Subcutaneous abdominal adipose tissue (tissue), 5 donors: ENCODE measurements around the gene PEF1.
A peak's percentile ranks its signal among the peaks of the same experiment; 100 is the strongest.

Source experiments
- H3K27ac ChIP-seq: one replicate; pipeline ENCODE4 v1.7.0; 2013; ENCODE audit warnings: low read depth, mild to moderate bottlenecking, inconsistent platforms, low read length, moderate library complexity
- H3K27me3 ChIP-seq, 5 donors: one replicate each; pipeline ENCODE4 v1.7.0; 2013; ENCODE audit warnings: low read length in 5 of 5, inconsistent platforms in 1 of 5; ENCODE audit not compliant: control insufficient read depth in 5 of 5, insufficient read depth in 4 of 5
- H3K36me3 ChIP-seq, 5 donors: one replicate each; pipeline ENCODE4 v1.7.0; 2013; ENCODE audit warnings: low read length in 5 of 5; ENCODE audit not compliant: control insufficient read depth in 5 of 5, insufficient read depth in 5 of 5
- H3K4me1 ChIP-seq, 5 donors: one replicate each; pipeline ENCODE4 v1.7.0; 2013; ENCODE audit warnings: low read length in 5 of 5, mild to moderate bottlenecking in 3 of 5, moderate library complexity in 1 of 5; ENCODE audit not compliant: control insufficient read depth in 5 of 5, insufficient read depth in 5 of 5
- H3K4me3 ChIP-seq, 5 donors: one replicate each; pipeline ENCODE4 v1.7.0; 2013; ENCODE audit warnings: low read length in 5 of 5, low read depth in 1 of 5
- H3K9ac ChIP-seq, 5 donors: one replicate each; pipeline ENCODE4 v1.7.0; 2013; ENCODE audit warnings: low read length in 5 of 5, mild to moderate bottlenecking in 4 of 5, moderate library complexity in 3 of 5
- H3K9me3 ChIP-seq, 5 donors: one replicate each; pipeline ENCODE4 v1.7.0; 2013; ENCODE audit warnings: low read length in 5 of 5; ENCODE audit not compliant: control insufficient read depth in 5 of 5
- donor health status: healthy.
- donor health status: healthy.
- donor health status: healthy.
- donor health status: healthy.
- donor health status: healthy.

The PEF1 gene

DNA sequence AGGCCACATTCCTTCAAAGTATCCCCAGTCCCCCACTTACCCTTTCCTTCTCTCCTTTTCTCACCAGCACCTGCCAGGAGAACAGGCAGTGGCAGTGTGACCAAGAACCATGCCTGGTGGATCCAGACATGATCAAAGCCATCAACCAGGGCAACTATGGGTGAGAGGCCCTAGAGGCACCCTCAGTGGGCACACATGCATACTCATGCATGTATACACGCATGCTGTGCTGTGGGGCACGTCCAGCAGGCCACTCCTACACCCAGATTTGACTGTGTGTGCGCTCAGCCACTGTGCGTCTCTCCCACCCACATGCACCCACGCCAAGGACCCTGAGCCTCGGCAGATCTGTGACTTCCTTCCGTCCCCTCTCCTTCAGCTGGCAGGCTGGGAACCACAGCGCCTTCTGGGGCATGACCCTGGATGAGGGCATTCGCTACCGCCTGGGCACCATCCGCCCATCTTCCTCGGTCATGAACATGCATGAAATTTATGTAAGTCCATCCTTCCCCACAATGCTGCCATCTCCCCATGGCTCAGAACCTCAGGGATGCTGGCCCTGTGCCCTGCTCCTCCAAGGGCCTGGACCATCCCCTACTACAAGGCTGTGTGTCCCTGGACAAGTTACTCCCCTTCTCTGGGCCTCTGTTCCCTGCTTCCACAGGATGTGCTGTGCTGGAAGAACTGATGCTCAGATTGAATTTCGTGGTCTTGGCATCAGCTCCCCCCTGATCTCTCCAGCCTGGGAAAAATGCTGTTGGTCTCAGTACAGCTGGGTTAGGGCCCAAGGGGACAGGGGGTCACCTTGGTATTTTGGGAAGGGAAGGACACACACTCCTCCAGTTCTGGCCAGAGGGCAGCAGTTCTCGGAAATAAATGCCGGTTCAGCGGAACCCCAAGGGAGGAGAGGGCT, 61.3 kb downstream of the PEF1 start:
- H3K9ac ChIP-seq, result peak overlapping the region in 4 of 5 donors; percentile 10 to 66 (median 32)
- H3K27ac ChIP-seq, result peak overlapping the region; percentile 84
- no peaks in the 10 kb centered on the region for H3K27me3 ChIP-seq
- H3K4me1 ChIP-seq, result peaks cover 28 to 95% (median 89%) of the 10 kb centered on the region in 5 donors
- no peaks in the 10 kb centered on the region for H3K9me3 ChIP-seq
- peaks cover 0 to 33% (median 26%) of the 10 kb centered on the region in 5 donors for H3K36me3 ChIP-seq
- H3K4me3 ChIP-seq, result peak overlapping the region in 2 of 5 donors; percentile 4 to 29

DNA sequence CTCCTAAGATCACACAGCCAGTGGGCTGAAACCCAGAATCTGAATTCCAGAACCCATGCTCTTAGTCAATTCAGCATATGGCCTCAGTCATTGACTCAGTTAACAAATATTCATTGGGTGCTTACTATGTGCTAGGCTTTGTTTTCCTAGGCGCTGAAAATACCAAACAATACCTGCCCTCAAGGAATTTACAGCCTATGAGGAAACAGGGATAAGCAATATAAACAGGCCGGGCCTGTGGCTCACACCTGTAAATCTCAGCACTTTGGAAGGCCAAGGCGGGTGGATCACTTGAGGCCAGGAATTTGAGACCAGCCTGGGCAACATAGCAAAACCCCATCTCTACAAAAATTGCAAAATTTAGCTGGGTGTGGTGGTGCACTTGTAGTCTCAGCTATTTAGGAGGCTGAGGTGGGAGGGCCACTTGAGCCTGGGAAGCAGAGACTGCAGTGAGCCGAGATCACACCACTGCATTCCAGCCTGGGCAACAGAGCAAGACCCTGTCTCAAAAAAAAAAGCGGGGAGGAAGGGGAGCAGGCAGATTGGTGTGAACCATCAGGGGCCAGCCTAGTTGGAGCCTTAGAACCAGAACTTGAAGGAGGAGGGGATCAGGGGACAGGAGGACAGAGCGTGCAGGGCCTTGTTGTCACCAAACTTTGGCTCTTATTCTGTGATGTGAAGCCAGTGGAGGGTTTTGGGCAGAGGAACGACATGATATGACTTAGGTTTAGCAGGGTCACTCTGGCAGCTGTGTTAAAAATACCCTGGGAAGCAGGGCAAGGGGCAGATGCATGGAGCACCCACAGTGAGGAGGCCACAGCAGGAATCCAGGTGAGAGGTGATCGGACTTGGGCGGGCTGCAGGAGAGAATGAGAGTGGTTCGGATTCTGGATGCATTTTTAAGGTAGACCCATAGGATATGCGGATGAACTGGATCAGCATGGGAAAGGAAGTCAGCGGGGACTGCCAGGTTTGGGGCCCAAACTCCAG, 62.6 kb downstream of the PEF1 start:
- Histone ChIP-seq H3K36me3 (peaks cover 0 to 29% (median 26%) of the 10 kb centered on the region in 5 donors), H3K9ac (peak overlapping the region in 1 of 5 donors; percentile 10), H3K27ac (peak overlapping the region; percentile 84), H3K4me3 (peak overlapping the region in 2 of 5 donors; percentile 52 to 64), H3K27me3 (no peaks in the 10 kb centered on the region), H3K4me1 (peaks cover 23 to 91% (median 87%) of the 10 kb centered on the region in 5 donors), H3K9me3 (no peaks in the 10 kb centered on the region)

DNA sequence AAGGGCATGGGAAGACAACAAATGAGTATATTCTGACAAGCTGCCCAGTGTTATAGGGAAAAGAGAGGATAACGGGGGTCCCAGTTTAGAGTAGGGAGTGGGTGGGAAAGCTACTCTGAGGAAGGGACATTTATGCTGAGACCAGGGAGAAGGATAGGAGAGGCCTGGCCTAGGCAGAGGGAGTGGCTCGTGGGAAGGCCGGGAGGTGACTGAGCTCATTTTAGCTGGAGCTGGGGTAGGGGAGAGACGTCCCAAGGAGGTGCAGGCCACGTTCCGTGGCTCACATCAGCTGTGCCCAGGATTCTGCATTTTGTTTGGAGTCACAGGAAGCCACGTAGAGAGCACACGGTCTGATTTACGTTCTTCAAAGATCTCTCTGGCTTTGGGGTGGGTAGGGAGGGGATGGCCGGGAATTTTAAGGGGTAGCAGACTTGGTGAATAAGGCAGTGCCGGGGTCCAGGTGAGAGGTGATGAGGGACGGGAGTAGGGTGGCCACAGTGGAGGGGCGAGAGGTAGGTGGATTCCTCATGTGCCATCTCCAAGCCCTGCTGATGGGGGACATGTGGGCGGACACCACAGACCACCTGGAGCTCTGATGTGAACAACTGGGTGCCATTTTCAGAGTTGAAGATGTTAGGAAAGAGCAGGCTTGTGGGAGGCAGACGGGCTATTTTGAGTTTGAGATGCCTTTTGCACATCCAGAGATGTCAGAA, 63.6 kb downstream of the PEF1 start:
- Histone ChIP-seq H3K9me3 (no peaks in the 10 kb centered on the region), H3K9ac (peak overlapping the region in 2 of 5 donors; percentile 10 to 16), H3K4me3 (peak overlapping the region in 4 of 5 donors; percentile 3 to 74 (median 58)), H3K4me1 (peaks cover 23 to 91% (median 89%) of the 10 kb centered on the region in 5 donors), H3K27me3 (peaks cover 0 to 4% (median 0%) of the 10 kb centered on the region in 5 donors), H3K36me3 (peaks cover 0 to 28% (median 22%) of the 10 kb centered on the region in 5 donors), H3K27ac (peak overlapping the region; percentile 84)

DNA sequence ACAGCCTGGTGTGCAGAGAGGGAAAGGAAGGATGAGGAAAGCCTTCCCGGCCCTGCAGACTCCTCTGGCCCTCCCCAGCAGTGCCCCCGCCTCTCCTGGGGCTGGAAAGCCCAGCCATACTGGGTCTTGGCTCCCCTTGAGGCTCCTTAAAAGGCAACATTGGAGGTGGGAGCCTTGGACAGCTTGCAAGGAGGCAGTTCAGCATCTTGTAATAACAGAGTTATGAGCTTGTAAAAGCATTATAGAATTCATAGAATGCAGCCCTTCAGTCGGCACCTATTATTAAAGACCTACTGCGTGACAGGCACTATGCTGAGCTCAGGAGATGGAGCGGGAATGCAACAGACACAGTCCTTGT, 64.2 kb downstream of the PEF1 start:
- Histone ChIP-seq H3K27me3 (peaks cover 0 to 4% (median 0%) of the 10 kb centered on the region in 5 donors), H3K4me3 (peak overlapping the region; percentile 3 to 74 (median 52)), H3K36me3 (peaks cover 0 to 25% (median 18%) of the 10 kb centered on the region in 5 donors), H3K9ac (peak overlapping the region in 2 of 5 donors; percentile 5 to 16), H3K9me3 (no peaks in the 10 kb centered on the region), H3K4me1 (peaks cover 21 to 92% (median 90%) of the 10 kb centered on the region in 5 donors), H3K27ac (peak overlapping the region; percentile 84)
